Osteoblast (primary cell): ENCODE data around the gene CPS1. TPM values are rescaled to one million over a fixed set of nuclear protein-coding genes. Genes with fewer than 3 reads are reported as not detected.

Experiments
- DNase-seq: peaks from one replicate; pipeline ENCODE4 v3.0.0; 2011; ENCODE audit warnings: low spot score, mixed read lengths; ENCODE audit not compliant: insufficient read length; ENCODE audit errors: missing footprints
- H2AFZ ChIP-seq: 2 replicates; pipeline ENCODE4 v1.6.0; 2011; ENCODE audit warnings: mild to moderate bottlenecking, low read length
- H3K27ac ChIP-seq: 2 replicates; pipeline ENCODE4 v1.5.1; 2011; ENCODE audit warnings: mild to moderate bottlenecking, low read depth, low read length, moderate library complexity
- H3K27me3 ChIP-seq: 2 replicates; pipeline ENCODE4 v1.6.0; 2012; ENCODE audit warnings: mild to moderate bottlenecking, control low read depth, inconsistent platforms, low read length, moderate library complexity; ENCODE audit not compliant: insufficient read depth
- H3K36me3 ChIP-seq: 2 replicates; pipeline ENCODE4 v1.5.1; 2011; ENCODE audit warnings: mild to moderate bottlenecking, low read length, control low read depth, moderate library complexity; ENCODE audit not compliant: insufficient read depth
- H3K4me1 ChIP-seq: 2 replicates; pipeline ENCODE4 v1.5.1; 2011; ENCODE audit warnings: mild to moderate bottlenecking, low read length, control low read depth, moderate library complexity; ENCODE audit not compliant: insufficient read depth
- H3K4me2 ChIP-seq: 2 replicates; pipeline ENCODE4 v1.6.0; 2011; ENCODE audit warnings: mild to moderate bottlenecking, low read length; ENCODE audit not compliant: insufficient read depth
- H3K4me3 ChIP-seq: fragments of 200-600 bp; sonication (generic); 3 replicates; pipeline ENCODE4 v1.5.1; 2012; ENCODE audit warnings: mild to moderate bottlenecking, low read length, inconsistent platforms; ENCODE audit not compliant: insufficient read depth
- H3K79me2 ChIP-seq: 2 replicates; pipeline ENCODE4 v1.6.0; 2012; ENCODE audit warnings: mild to moderate bottlenecking, low read length, control low read depth, inconsistent platforms; ENCODE audit not compliant: insufficient read depth
- H3K9me3 ChIP-seq: 2 replicates; pipeline ENCODE4 v1.5.1; 2011; ENCODE audit warnings: low read depth, low read length, control low read depth
- H4K20me1 ChIP-seq: 2 replicates; pipeline ENCODE4 v1.6.0; 2012; ENCODE audit warnings: mild to moderate bottlenecking, low read length, control low read depth; ENCODE audit not compliant: insufficient read depth
- CTCF ChIP-seq: IDR thresholded peaks from 2 replicates; pipeline ENCODE4 v1.5.1; 2011; ENCODE audit warnings: mild to moderate bottlenecking, low read depth, low read length, moderate library complexity; ENCODE audit errors: extremely low read depth
- total RNA-seq: library from RNA; depleted of rRNA; stranded (reverse); fragments of >200 nt; gene quantifications from 2 replicates; pipeline ENCODE4 v1.2.3, GENCODE V29; 2012

Gene CPS1
- 21.7 and 24.2 TPM in 2 replicates for total RNA-seq

GRCh38 chr2:210556329-210556980, at the start of gene CPS1:
Gene CPS1 (plus strand): TSS chr2:210556599. CDS start chr2:210556734, 135 bp downstream.
- Histone ChIP-seq H3K27ac (no peak within 1 kb of the TSS), H3K79me2 (no peaks in the 10 kb centered on the region), H3K9me3 (no peaks in the 10 kb centered on the region), H3K36me3 (no peaks in the 10 kb centered on the region), H3K27me3 (no peaks in the 10 kb centered on the region), H3K4me3 (no peak within 1 kb of the TSS), H4K20me1 (no peaks in the 10 kb centered on the region), H2AFZ (no peak within 1 kb of the TSS), H3K4me1 (no peaks in the 10 kb centered on the region), H3K4me2 (no peak within 1 kb of the TSS)
- DNase-seq, result no peak
- TF ChIP-seq CTCF, result no peak

GRCh38 chr2:210515911-210516310, 40.5 kb upstream of the CPS1 start:
- H3K4me1 ChIP-seq, result no peaks in the 10 kb centered on the region
- no peaks in the 10 kb centered on the region for H4K20me1 ChIP-seq
- H3K4me2 ChIP-seq, result no peak overlapping the region
- H3K9me3 ChIP-seq, result no peaks in the 10 kb centered on the region
- H3K36me3 ChIP-seq, result no peaks in the 10 kb centered on the region
- no peak for DNase-seq
- H3K79me2 ChIP-seq, result no peaks in the 10 kb centered on the region
- no peaks in the 10 kb centered on the region for H3K27me3 ChIP-seq
- no peak overlapping the region for H3K4me3 ChIP-seq
- H2AFZ ChIP-seq, result no peak overlapping the region
- H3K27ac ChIP-seq, result no peak overlapping the region
- TF ChIP-seq CTCF, result no peak

- H3K36me3 ChIP-seq, result no peaks in the 10 kb centered on the region
- no peaks in the 10 kb centered on the region for H3K27me3 ChIP-seq
- no peaks in the 10 kb centered on the region for H3K9me3 ChIP-seq
- no peaks in the 10 kb centered on the region for H3K4me1 ChIP-seq
- no peaks in the 10 kb centered on the region for H3K79me2 ChIP-seq
- no peak for DNase-seq
- H3K4me2 ChIP-seq, result no peak overlapping the region
- no peak for TF ChIP-seq CTCF
- H4K20me1 ChIP-seq, result no peaks in the 10 kb centered on the region
- H3K27ac ChIP-seq, result no peak overlapping the region
- H2AFZ ChIP-seq, result no peak overlapping the region
- no peak overlapping the region for H3K4me3 ChIP-seq
Observed at GRCh38 chr2:210517264-210517663, 39.1 kb upstream of the CPS1 start.

GRCh38 chr2:210519594-210519993, 36.8 kb upstream of the CPS1 start:
- Histone ChIP-seq H3K27ac (no peak overlapping the region), H2AFZ (peak overlapping the region; percentile 66), H3K9me3 (no peaks in the 10 kb centered on the region), H3K4me2 (no peak overlapping the region), H3K27me3 (no peaks in the 10 kb centered on the region), H3K4me3 (no peak overlapping the region), H3K36me3 (no peaks in the 10 kb centered on the region), H4K20me1 (no peaks in the 10 kb centered on the region), H3K79me2 (no peaks in the 10 kb centered on the region), H3K4me1 (no peaks in the 10 kb centered on the region)
- DNase-seq, result no peak
- no peak for TF ChIP-seq CTCF
